ENCODE data around the gene NUBPL. TPM values are rescaled to one million over a fixed set of nuclear protein-coding genes. Genes with fewer than 3 reads are reported as not detected.

Gene NUBPL
- total RNA-seq, 1 donor from 2014 or later: 11.6 TPM

DNA sequence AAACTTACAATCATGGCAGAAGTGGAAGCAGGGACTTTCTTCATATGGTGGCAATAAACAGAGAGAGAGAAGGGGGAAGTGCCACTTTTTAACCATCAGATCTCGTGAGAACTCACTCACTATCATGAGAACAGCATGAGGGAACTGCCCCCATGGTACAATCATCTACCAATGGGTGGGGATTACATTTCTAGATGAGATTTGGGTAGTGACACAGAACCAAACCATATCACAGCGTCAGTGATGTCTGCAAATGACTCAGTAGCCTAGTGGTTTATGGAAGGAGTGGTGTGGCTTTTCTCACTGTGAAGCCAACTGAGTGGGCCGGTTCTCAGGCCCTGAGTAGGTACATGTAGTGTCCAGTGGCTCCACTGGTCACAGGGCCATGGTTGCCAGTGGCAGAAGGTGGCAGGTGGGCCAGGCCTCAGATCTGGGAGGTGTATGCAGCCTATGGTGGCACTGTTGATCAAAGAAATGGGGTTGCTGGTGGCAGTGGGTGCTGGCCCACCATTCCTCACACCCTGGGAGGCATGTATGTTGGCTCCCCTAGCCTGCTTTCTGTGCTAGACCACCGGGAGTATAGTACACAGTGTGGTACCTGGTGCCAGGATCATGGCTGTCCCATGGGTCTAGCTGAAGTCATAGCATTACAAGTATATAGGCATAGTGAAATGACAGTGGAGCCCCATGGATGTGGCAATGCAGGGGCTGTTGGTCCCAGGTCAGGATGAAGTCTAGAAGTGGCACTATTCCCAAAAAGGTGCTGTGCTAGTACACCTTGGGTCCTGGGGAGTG is 191.9 kb downstream of the NUBPL start:
- no peak overlapping the region for H3K4me3 Mint-ChIP-seq (ENCODE audit: unreplicated experiment)
- no peak overlapping the region for H3K27ac Mint-ChIP-seq (ENCODE audit: unreplicated experiment)

DNA sequence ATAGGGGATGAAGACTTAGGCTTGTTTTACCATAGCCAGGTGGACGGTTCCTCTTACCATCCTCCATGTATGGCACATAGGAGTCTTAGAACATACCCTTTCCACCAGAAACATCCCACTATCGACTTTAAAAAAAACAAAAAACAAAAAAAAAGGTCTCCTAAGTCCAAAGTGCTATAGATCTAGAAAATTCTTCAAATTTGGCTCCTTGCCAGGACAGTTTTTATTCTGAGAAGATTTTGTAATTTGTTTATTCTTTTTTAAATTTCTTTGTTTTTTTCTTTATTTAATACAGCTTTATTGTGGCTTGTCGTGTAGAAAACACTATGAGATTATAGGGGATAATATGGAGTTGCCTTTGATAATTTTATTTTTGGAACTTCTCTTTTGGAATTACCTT is 197.7 kb downstream of the NUBPL start:
- H3K9me3 Mint-ChIP-seq (ENCODE audit: unreplicated experiment): no peaks in the 10 kb centered on the region
- no peak overlapping the region for H3K27ac Mint-ChIP-seq (ENCODE audit: unreplicated experiment)
- no peaks in the 10 kb centered on the region for H3K27me3 Mint-ChIP-seq (ENCODE audit: unreplicated experiment)
- TF ChIP-seq, protein P1, sequence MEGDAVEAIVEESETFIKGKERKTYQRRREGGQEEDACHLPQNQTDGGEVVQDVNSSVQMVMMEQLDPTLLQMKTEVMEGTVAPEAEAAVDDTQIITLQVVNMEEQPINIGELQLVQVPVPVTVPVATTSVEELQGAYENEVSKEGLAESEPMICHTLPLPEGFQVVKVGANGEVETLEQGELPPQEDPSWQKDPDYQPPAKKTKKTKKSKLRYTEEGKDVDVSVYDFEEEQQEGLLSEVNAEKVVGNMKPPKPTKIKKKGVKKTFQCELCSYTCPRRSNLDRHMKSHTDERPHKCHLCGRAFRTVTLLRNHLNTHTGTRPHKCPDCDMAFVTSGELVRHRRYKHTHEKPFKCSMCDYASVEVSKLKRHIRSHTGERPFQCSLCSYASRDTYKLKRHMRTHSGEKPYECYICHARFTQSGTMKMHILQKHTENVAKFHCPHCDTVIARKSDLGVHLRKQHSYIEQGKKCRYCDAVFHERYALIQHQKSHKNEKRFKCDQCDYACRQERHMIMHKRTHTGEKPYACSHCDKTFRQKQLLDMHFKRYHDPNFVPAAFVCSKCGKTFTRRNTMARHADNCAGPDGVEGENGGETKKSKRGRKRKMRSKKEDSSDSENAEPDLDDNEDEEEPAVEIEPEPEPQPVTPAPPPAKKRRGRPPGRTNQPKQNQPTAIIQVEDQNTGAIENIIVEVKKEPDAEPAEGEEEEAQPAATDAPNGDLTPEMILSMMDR (IDR thresholded peaks at IDR 0.05): no peak
- DNase-seq (ENCODE audit: extremely low spot score, unreplicated experiment): no peak
- H3K4me1 Mint-ChIP-seq (ENCODE audit: unreplicated experiment): no peaks in the 10 kb centered on the region
- no peak overlapping the region for H3K4me3 Mint-ChIP-seq (ENCODE audit: unreplicated experiment)
- peaks cover 2% of the 10 kb centered on the region for H3K36me3 Mint-ChIP-seq (ENCODE audit: unreplicated experiment)

More for the DNA sequence above, 191.9 kb downstream of the NUBPL start:
- peaks cover 14% of the 10 kb centered on the region for H3K36me3 Mint-ChIP-seq (ENCODE audit: unreplicated experiment)
- TF ChIP-seq, protein P1 (IDR thresholded peaks at IDR 0.05): no peak
- no peaks in the 10 kb centered on the region for H3K27me3 Mint-ChIP-seq (ENCODE audit: unreplicated experiment)
- no peak for DNase-seq (ENCODE audit: extremely low spot score, unreplicated experiment)
- H3K9me3 Mint-ChIP-seq (ENCODE audit: unreplicated experiment): peaks cover 22% of the 10 kb centered on the region
- no peaks in the 10 kb centered on the region for H3K4me1 Mint-ChIP-seq (ENCODE audit: unreplicated experiment)

DNA sequence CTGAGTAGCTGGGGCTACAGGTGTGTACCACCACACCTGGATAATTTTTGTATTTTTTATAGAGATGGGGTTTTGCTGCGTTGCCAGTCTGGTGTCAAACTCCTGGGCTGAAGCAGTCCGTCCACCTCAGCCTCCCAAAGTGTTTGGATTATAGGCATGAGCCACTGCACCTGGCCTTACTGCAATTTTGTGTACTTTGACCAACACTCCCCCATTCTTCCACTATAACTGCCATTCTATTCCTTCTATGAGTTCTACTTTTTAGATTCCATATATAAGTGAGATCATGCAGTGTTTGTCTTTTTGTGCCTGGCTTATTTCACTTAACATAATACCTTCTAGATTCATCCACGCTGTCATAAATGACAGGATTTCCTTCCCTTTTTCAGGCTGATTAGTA is 199.1 kb downstream of the NUBPL start:
- H3K27ac Mint-ChIP-seq (ENCODE audit: unreplicated experiment): no peak overlapping the region
- H3K9me3 Mint-ChIP-seq (ENCODE audit: unreplicated experiment): no peaks in the 10 kb centered on the region
- H3K4me1 Mint-ChIP-seq (ENCODE audit: unreplicated experiment): no peaks in the 10 kb centered on the region
- H3K36me3 Mint-ChIP-seq (ENCODE audit: unreplicated experiment): peaks cover under 1% of the 10 kb centered on the region
- no peaks in the 10 kb centered on the region for H3K27me3 Mint-ChIP-seq (ENCODE audit: unreplicated experiment)
- DNase-seq (ENCODE audit: extremely low spot score, unreplicated experiment): no peak
- H3K4me3 Mint-ChIP-seq (ENCODE audit: unreplicated experiment): no peak overlapping the region
- TF ChIP-seq, protein P1 (IDR thresholded peaks at IDR 0.05): no peak

DNA sequence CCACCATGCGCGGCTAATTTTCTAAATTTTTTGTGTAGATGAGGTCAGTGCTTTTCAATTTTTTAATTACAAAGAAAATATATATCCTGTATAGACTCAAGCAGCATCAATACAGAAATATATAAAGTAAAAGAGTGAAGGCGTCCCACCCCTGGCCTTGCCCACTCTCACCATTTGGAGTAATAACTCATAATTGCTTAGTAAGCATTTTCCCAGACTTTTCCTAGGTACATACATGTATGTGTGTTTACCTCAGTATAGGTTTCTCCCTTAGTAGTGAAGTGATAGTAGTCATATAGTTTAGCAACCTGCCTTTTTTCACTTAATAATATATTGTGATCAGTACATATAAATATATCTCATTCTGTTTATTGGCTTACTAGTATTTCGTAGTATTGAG is 200.1 kb downstream of the NUBPL start:
- TF ChIP-seq, protein P1 (IDR thresholded peaks at IDR 0.05): no peak
- no peak for DNase-seq (ENCODE audit: extremely low spot score, unreplicated experiment)
- no peaks in the 10 kb centered on the region for H3K36me3 Mint-ChIP-seq (ENCODE audit: unreplicated experiment)
- no peaks in the 10 kb centered on the region for H3K27me3 Mint-ChIP-seq (ENCODE audit: unreplicated experiment)
- no peaks in the 10 kb centered on the region for H3K4me1 Mint-ChIP-seq (ENCODE audit: unreplicated experiment)
- H3K9me3 Mint-ChIP-seq (ENCODE audit: unreplicated experiment): no peaks in the 10 kb centered on the region
- no peak overlapping the region for H3K4me3 Mint-ChIP-seq (ENCODE audit: unreplicated experiment)
- H3K27ac Mint-ChIP-seq (ENCODE audit: unreplicated experiment): no peak overlapping the region

DNA sequence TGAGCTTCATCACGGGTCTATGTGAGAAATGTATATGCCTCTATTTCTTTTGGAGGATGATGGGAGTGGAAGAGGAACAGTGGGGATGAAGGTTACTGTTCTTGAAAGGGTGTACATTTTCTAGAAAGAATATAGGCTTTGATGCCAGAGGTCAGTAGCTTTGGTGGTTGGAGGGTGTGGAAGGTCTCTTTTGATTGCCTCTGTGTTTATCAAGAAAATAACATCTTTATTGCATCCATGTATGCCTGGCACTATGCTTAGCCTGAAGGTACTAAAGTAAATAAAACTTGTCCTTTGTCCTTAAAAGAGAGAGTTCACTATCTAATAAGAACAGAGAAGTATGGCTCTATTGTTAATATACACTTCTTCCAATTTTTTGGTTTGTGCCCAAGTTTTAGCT is 201.8 kb downstream of the NUBPL start:
- no peak overlapping the region for H3K4me3 Mint-ChIP-seq (ENCODE audit: unreplicated experiment)
- TF ChIP-seq, protein P1 (IDR thresholded peaks at IDR 0.05): no peak
- H3K36me3 Mint-ChIP-seq (ENCODE audit: unreplicated experiment): no peaks in the 10 kb centered on the region
- DNase-seq (ENCODE audit: extremely low spot score, unreplicated experiment): no peak
- H3K27ac Mint-ChIP-seq (ENCODE audit: unreplicated experiment): no peak overlapping the region
- no peaks in the 10 kb centered on the region for H3K27me3 Mint-ChIP-seq (ENCODE audit: unreplicated experiment)
- H3K9me3 Mint-ChIP-seq (ENCODE audit: unreplicated experiment): no peaks in the 10 kb centered on the region
- H3K4me1 Mint-ChIP-seq (ENCODE audit: unreplicated experiment): no peaks in the 10 kb centered on the region

All from osteocyte (in vitro differentiated cells).